Liver (tissue), 9 donors: ENCODE measurements around the gene XXYLT1. TPM values are rescaled to one million over a fixed set of nuclear protein-coding genes. Genes with fewer than 3 reads are reported as not detected.

Experiments used
- DNase-seq: peaks from one replicate; pipeline ENCODE4 v3.0.0-alpha.2; 2017; ENCODE audit warnings: low spot score
- H3K27ac ChIP-seq, 2 donors: one replicate each; pipeline ENCODE4 v1.7.0; 2013; ENCODE audit warnings: inconsistent platforms in 2 of 2, low read length in 2 of 2, control low read depth in 1 of 2, low read depth in 1 of 2, mild to moderate bottlenecking in 1 of 2
- H3K27me3 ChIP-seq, 4 donors: one replicate each; pipeline versions ENCODE4 v1.6.1 to v1.7.0; 2013; ENCODE audit warnings: low read length in 3 of 4, inconsistent platforms in 1 of 4, mild to moderate bottlenecking in 1 of 4, moderate library complexity in 1 of 4; ENCODE audit not compliant: control insufficient read depth in 4 of 4, insufficient read depth in 4 of 4
- H3K36me3 ChIP-seq, 4 donors: one replicate each; pipeline versions ENCODE4 v1.6.1 to v1.7.0; 2013; ENCODE audit warnings: low read length in 3 of 4, mild to moderate bottlenecking in 3 of 4, low read depth in 1 of 4, moderate library complexity in 1 of 4; ENCODE audit not compliant: control insufficient read depth in 4 of 4, insufficient read depth in 3 of 4
- H3K4me1 ChIP-seq, 4 donors: one replicate each; pipeline versions ENCODE4 v1.6.1 to v1.7.0; 2013; ENCODE audit warnings: low read length in 3 of 4, mild to moderate bottlenecking in 3 of 4, moderate library complexity in 1 of 4; ENCODE audit not compliant: control insufficient read depth in 4 of 4, insufficient read depth in 4 of 4
- H3K4me3 ChIP-seq, 3 donors: one replicate each; pipeline versions ENCODE4 v1.6.1 to v1.7.0; 2013; ENCODE audit warnings: low read length in 3 of 3, control low read depth in 1 of 3, low read depth in 1 of 3, mild to moderate bottlenecking in 1 of 3
- H3K9ac ChIP-seq, 2 donors: one replicate each; pipeline ENCODE4 v1.7.0; 2013; ENCODE audit warnings: low read length in 2 of 2, mild to moderate bottlenecking in 2 of 2, moderate library complexity in 2 of 2, control low read depth in 1 of 2, low read depth in 1 of 2
- H3K9me3 ChIP-seq, 4 donors: one replicate each; pipeline versions ENCODE4 v1.6.1 to v1.7.0; 2013; ENCODE audit warnings: low read length in 3 of 4; ENCODE audit not compliant: control insufficient read depth in 4 of 4
- EGR1 ChIP-seq, 2 donors: IDR thresholded peaks; 2 replicates each; pipeline ENCODE4 v1.6.1; 2016 to 2018; ENCODE audit warnings: antibody characterized with exemption in 2 of 2, low read depth in 2 of 2
- FOXA1 ChIP-seq: IDR thresholded peaks from 2 replicates; pipeline ENCODE4 v1.6.1; 2016; ENCODE audit warnings: antibody characterized with exemption
- FOXA2 ChIP-seq: IDR thresholded peaks from 2 replicates; pipeline ENCODE4 v1.6.1; 2016; ENCODE audit warnings: antibody characterized with exemption
- GABPA ChIP-seq, 2 donors: IDR thresholded peaks in 1 of 2; conservative IDR thresholded peaks in 1 of 2; 2 replicates each; pipeline ENCODE4 v1.6.1; 2016; ENCODE audit warnings: antibody characterized with exemption in 2 of 2, mild to moderate bottlenecking in 1 of 2, moderate library complexity in 1 of 2
- HNF4A ChIP-seq, 2 donors: conservative IDR thresholded peaks; 2 replicates each; pipeline ENCODE4 v1.6.1; 2016; ENCODE audit warnings: antibody characterized with exemption in 2 of 2, mild to moderate bottlenecking in 2 of 2
- HNF4G ChIP-seq: IDR thresholded peaks from 2 replicates; pipeline ENCODE4 v1.6.1; 2016; ENCODE audit warnings: antibody characterized with exemption
- JUND ChIP-seq, 2 donors: IDR thresholded peaks; 2 replicates each; pipeline ENCODE4 v1.6.1; 2016; ENCODE audit warnings: antibody characterized with exemption in 2 of 2
- MAX ChIP-seq: IDR thresholded peaks from 2 replicates; pipeline ENCODE4 v1.6.1; 2016; ENCODE audit warnings: antibody characterized with exemption
- NR2F2 ChIP-seq: IDR thresholded peaks from 2 replicates; pipeline ENCODE4 v1.6.1; 2016; ENCODE audit warnings: antibody characterized with exemption
- RAD21 ChIP-seq, 2 donors: IDR thresholded peaks; 2 replicates each; pipeline ENCODE4 v1.6.1; 2016; ENCODE audit warnings: antibody characterized with exemption in 2 of 2, mild to moderate bottlenecking in 2 of 2
- RXRA ChIP-seq, 2 donors: IDR thresholded peaks; 2 replicates each; pipeline ENCODE4 v1.6.1; 2017 to 2018; ENCODE audit warnings: antibody characterized with exemption in 2 of 2, mild to moderate bottlenecking in 1 of 2
- SP1 ChIP-seq: IDR thresholded peaks from 2 replicates; pipeline ENCODE4 v1.6.1; 2018; ENCODE audit warnings: antibody characterized with exemption, mild to moderate bottlenecking
- TAF1 ChIP-seq: conservative IDR thresholded peaks from 2 replicates; pipeline ENCODE4 v1.6.1; 2016; ENCODE audit warnings: antibody characterized with exemption, mild to moderate bottlenecking
- YY1 ChIP-seq: IDR thresholded peaks from 2 replicates; pipeline ENCODE4 v1.6.1; 2016; ENCODE audit warnings: antibody characterized with exemption, mild to moderate bottlenecking
- WGBS: extraction: QIAGEN DNeasy Blood & Tissue Kit; methylation state at CpG from one replicate; pipeline ENCODE4 v1.1.7; 2013; 5-methylcytosine and 5-hydroxymethylcytosine counted together
- polyA plus RNA-seq, 2 donors: library from polyadenylated mRNA; stranded (reverse) in 1 of 2; unstranded in 1 of 2; fragments of 200-250 nt in 1 of 2; fragments of >200 nt in 1 of 2; fragmentation: Nextera tagmentation in 1 of 2; extraction: Ambion mirVana in 1 of 2; gene quantifications; one replicate each; pipeline versions ENCODE4 v1.2.1 to v1.2.3, GENCODE V29; 2013 to 2015
- total RNA-seq, 2 donors: library from RNA; depleted of rRNA; stranded (reverse); fragments of >200 nt; gene quantifications; one replicate each; pipeline ENCODE4 v1.2.3, GENCODE V29; 2014
- TF ChIP-seq, protein P1 (sequence below): IDR thresholded peaks from 2 replicates; pipeline ENCODE4 v1.6.1; 2016; ENCODE audit warnings: antibody characterized with exemption, mild to moderate bottlenecking
- TF ChIP-seq, protein P2 (sequence below): fragments of 150-350 bp; IDR thresholded peaks from 2 replicates; pipeline ENCODE4 v1.5.1; 2017; ENCODE audit warnings: improper control_type of control experiment, low read depth, low read length; ENCODE audit not compliant: missing input control
- TF ChIP-seq, protein P3 (sequence below): IDR thresholded peaks from 2 replicates; pipeline ENCODE4 v1.6.1; 2016; ENCODE audit warnings: antibody characterized with exemption
- TF ChIP-seq, protein P4 (sequence below): IDR thresholded peaks from 2 replicates; pipeline ENCODE4 v1.6.1; 2016; ENCODE audit warnings: antibody characterized with exemption
- donor health status: healthy.
- donor health status: healthy.
- donor health status: healthy.
- donor health status: healthy.
- donor health status: healthy.

Gene XXYLT1
- total and polyA plus RNA-seq, 4 donors, result 0.93 to 7.6 (median 2.8) TPM

DNA sequence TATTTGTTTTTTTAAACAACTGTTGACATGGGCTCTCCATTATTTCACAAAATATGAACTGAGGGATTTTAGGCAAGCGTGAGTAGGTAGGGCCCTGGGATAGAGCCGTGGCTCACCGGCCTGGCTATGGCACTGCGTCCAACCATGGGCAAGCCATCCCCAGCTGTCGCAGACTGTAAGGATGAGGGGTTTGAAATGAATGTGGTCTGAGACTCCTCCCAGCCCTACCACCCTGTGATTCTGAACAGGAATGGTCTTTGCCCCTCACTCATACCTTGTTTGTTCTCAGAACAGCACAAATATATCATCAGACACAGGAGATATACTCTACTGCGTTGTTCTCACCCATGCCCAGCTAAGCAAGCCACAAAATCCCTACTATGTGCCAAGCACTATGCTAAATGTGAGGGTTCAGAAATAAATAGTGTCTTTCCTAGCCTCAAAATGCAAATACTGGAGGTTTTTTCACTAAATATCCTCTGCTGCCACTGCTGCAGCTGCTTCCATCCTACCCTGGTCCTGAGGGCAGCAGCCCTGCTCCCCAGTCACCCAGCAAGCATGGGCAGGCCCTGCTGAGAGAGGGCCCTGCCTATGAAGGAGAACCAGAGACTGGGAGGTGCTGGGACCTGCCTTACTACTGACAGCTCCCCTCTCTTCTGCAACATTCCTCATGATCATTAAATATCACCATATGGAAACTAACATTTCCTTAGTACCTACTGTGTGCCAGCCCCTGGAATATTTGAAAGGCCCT is 102.8 kb downstream of the XXYLT1 start:
- Histone ChIP-seq H3K4me3 (no peak overlapping the region), H3K27me3 (no peaks in the 10 kb centered on the region), H3K36me3 (no peaks in the 10 kb centered on the region), H3K9me3 (no peaks in the 10 kb centered on the region), H3K4me1 (no peaks in the 10 kb centered on the region), H3K27ac (no peak overlapping the region), H3K9ac (no peak overlapping the region)
- WGBS, result 88% methylated on average over 6 of the region's 6 CpGs
- no peak for TF ChIP-seq EGR1 (IDR thresholded peaks at IDR 0.05; ENCODE audit: low read depth in 2 of 2)
- TF ChIP-seq, protein P1, sequence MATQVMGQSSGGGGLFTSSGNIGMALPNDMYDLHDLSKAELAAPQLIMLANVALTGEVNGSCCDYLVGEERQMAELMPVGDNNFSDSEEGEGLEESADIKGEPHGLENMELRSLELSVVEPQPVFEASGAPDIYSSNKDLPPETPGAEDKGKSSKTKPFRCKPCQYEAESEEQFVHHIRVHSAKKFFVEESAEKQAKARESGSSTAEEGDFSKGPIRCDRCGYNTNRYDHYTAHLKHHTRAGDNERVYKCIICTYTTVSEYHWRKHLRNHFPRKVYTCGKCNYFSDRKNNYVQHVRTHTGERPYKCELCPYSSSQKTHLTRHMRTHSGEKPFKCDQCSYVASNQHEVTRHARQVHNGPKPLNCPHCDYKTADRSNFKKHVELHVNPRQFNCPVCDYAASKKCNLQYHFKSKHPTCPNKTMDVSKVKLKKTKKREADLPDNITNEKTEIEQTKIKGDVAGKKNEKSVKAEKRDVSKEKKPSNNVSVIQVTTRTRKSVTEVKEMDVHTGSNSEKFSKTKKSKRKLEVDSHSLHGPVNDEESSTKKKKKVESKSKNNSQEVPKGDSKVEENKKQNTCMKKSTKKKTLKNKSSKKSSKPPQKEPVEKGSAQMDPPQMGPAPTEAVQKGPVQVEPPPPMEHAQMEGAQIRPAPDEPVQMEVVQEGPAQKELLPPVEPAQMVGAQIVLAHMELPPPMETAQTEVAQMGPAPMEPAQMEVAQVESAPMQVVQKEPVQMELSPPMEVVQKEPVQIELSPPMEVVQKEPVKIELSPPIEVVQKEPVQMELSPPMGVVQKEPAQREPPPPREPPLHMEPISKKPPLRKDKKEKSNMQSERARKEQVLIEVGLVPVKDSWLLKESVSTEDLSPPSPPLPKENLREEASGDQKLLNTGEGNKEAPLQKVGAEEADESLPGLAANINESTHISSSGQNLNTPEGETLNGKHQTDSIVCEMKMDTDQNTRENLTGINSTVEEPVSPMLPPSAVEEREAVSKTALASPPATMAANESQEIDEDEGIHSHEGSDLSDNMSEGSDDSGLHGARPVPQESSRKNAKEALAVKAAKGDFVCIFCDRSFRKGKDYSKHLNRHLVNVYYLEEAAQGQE, result no peak
- TF ChIP-seq, protein P2, sequence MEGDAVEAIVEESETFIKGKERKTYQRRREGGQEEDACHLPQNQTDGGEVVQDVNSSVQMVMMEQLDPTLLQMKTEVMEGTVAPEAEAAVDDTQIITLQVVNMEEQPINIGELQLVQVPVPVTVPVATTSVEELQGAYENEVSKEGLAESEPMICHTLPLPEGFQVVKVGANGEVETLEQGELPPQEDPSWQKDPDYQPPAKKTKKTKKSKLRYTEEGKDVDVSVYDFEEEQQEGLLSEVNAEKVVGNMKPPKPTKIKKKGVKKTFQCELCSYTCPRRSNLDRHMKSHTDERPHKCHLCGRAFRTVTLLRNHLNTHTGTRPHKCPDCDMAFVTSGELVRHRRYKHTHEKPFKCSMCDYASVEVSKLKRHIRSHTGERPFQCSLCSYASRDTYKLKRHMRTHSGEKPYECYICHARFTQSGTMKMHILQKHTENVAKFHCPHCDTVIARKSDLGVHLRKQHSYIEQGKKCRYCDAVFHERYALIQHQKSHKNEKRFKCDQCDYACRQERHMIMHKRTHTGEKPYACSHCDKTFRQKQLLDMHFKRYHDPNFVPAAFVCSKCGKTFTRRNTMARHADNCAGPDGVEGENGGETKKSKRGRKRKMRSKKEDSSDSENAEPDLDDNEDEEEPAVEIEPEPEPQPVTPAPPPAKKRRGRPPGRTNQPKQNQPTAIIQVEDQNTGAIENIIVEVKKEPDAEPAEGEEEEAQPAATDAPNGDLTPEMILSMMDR, result no peak
- no peak for TF ChIP-seq JUND (IDR thresholded peaks at IDR 0.05)
- no peak for TF ChIP-seq SP1
- no peak for TF ChIP-seq HNF4A (conservative IDR thresholded peaks at IDR 0.05)
- TF ChIP-seq, protein P3, sequence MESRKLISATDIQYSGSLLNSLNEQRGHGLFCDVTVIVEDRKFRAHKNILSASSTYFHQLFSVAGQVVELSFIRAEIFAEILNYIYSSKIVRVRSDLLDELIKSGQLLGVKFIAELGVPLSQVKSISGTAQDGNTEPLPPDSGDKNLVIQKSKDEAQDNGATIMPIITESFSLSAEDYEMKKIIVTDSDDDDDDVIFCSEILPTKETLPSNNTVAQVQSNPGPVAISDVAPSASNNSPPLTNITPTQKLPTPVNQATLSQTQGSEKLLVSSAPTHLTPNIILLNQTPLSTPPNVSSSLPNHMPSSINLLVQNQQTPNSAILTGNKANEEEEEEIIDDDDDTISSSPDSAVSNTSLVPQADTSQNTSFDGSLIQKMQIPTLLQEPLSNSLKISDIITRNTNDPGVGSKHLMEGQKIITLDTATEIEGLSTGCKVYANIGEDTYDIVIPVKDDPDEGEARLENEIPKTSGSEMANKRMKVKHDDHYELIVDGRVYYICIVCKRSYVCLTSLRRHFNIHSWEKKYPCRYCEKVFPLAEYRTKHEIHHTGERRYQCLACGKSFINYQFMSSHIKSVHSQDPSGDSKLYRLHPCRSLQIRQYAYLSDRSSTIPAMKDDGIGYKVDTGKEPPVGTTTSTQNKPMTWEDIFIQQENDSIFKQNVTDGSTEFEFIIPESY, result no peak
- TF ChIP-seq, protein P4, sequence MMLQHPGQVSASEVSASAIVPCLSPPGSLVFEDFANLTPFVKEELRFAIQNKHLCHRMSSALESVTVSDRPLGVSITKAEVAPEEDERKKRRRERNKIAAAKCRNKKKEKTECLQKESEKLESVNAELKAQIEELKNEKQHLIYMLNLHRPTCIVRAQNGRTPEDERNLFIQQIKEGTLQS, result no peak
- TF ChIP-seq TAF1, result no peak
- no peak for TF ChIP-seq HNF4G
- no peak for TF ChIP-seq RAD21 (IDR thresholded peaks at IDR 0.05)
- no peak for TF ChIP-seq FOXA2
- TF ChIP-seq NR2F2, result no peak
- TF ChIP-seq MAX, result no peak
- no peak for TF ChIP-seq FOXA1
- TF ChIP-seq YY1, result no peak
- TF ChIP-seq GABPA (IDR thresholded peaks at IDR 0.05 in 1 of 2, conservative IDR thresholded peaks at IDR 0.05 in 1 of 2), result no peak
- TF ChIP-seq RXRA (IDR thresholded peaks at IDR 0.05), result no peak
- DNase-seq, result no peak
